Activated naive CD4-positive, alpha-beta T cell treated with anti-CD3 and anti-CD28 coated beads, Interleukin-2, amount 50 U/mL, for 72 hours (primary cell): Measurements from ENCODE around the gene CBX7. TPM values are rescaled to one million over a fixed set of nuclear protein-coding genes. Genes with fewer than 3 reads are reported as not detected.

Experiments
- ATAC-seq, 2 donors: fragments of 150-1000 bp; cut with Tn5 transposase; 2 replicates each; pipeline ENCODE4 v1.10.0; 2021; ENCODE audit warnings: mild to moderate bottlenecking in 2 of 2, moderate library complexity in 2 of 2
- DNase-seq, 2 donors: peaks; one replicate each; pipeline ENCODE4 v3.0.0; 2021 to 2022; ENCODE audit warnings: low spot score in 2 of 2
- H3K27ac Mint-ChIP-seq, 2 donors: one replicate each; pipeline ENCODE4 v1.8.0; 2022; ENCODE audit warnings: mild to moderate bottlenecking in 2 of 2, mixed read lengths in 2 of 2
- H3K36me3 Mint-ChIP-seq, 2 donors: one replicate each; pipeline ENCODE4 v1.8.0; 2022; ENCODE audit warnings: mixed read lengths in 2 of 2
- H3K9me3 Mint-ChIP-seq, 2 donors: one replicate each; pipeline ENCODE4 v1.8.0; 2022; ENCODE audit warnings: mixed read lengths in 2 of 2
- total RNA-seq, 2 donors: library from RNA; stranded (reverse); gene quantifications; one replicate each; pipeline ENCODE4 v1.2.3, GENCODE V29; 2022

CBX7 gene
- total RNA-seq, 2 donors from 2014 or later: 25.0 to 43.8 TPM

GRCh38 chr22:39117585-39118191, 34.8 kb downstream of the CBX7 start:
- peak; percentile 67 to 72 for DNase-seq
- Mint-ChIP-seq H3K9me3 (no peaks in the 10 kb centered on the region), H3K27ac (peak overlapping the region; percentile 89 to 92), H3K36me3 (no peaks in the 10 kb centered on the region)
- peak; percentile 62 to 65 for ATAC-seq

DNA sequence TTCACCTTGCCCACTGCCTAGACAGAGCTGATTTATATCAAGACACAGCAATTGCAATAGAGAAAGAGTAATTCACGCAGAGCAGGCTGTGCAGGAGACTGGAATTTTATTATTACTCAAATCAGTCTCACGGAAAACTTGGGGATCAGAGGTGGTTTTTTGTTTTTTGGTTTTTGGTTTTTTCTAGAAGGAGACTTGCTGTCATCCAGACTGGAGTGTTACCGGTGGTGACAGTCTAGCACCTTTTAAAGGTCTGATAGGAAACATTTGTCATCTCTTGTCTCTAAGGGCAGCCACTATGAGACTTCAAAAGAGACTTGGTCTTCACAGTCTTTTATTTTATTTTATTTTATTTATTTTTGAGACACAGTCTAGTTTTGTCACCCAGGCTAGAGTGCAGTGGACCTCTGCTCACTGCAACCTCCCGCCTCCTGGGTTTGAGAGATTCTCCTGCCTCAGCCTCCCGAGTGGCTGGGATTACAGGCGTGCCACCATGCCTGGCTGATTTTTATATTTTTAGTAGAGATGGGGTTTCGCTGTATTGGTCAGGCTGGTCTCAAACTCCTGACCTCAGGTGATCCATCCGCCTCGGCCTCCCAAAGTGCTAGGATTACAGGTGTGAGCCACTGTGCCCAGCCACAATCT, 36.4 kb downstream of the CBX7 start:
- DNase-seq: no peak
- ATAC-seq: peak; percentile 34 to 54
- H3K36me3 Mint-ChIP-seq: no peaks in the 10 kb centered on the region
- H3K9me3 Mint-ChIP-seq: no peaks in the 10 kb centered on the region
- peak overlapping the region; percentile 52 to 92 for H3K27ac Mint-ChIP-seq

- Mint-ChIP-seq H3K36me3 (no peaks in the 10 kb centered on the region), H3K9me3 (no peaks in the 10 kb centered on the region), H3K27ac (peak overlapping the region; percentile 52 to 92)
- ATAC-seq (no peak), DNase-seq (no peak)
Measured at GRCh38 chr22:39115570-39115969, 36.9 kb downstream of the CBX7 start.

DNA sequence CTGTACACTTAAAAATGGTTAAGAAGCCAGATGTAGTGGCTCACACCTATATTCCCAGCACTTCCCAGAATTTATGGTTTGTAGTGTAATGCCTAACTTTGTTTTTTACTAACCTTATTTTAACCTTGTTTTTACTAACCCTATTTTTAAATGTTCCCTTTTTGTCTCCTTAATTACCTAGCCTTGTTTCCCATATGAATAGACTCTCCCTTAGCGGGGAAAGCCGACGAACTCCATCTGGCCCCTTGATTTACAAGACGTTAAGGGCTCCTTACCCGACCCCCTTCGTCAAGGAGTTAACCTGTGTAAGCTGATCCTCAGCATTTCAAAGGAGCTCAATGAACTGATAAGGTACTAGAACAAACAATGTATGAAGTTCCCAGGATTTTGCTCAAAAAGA, 38.4 kb downstream of the CBX7 start:
- Mint-ChIP-seq H3K27ac (peak overlapping the region; percentile 57 to 80), H3K36me3 (no peaks in the 10 kb centered on the region), H3K9me3 (no peaks in the 10 kb centered on the region)
- DNase-seq (no peak), ATAC-seq (no peak)

DNA sequence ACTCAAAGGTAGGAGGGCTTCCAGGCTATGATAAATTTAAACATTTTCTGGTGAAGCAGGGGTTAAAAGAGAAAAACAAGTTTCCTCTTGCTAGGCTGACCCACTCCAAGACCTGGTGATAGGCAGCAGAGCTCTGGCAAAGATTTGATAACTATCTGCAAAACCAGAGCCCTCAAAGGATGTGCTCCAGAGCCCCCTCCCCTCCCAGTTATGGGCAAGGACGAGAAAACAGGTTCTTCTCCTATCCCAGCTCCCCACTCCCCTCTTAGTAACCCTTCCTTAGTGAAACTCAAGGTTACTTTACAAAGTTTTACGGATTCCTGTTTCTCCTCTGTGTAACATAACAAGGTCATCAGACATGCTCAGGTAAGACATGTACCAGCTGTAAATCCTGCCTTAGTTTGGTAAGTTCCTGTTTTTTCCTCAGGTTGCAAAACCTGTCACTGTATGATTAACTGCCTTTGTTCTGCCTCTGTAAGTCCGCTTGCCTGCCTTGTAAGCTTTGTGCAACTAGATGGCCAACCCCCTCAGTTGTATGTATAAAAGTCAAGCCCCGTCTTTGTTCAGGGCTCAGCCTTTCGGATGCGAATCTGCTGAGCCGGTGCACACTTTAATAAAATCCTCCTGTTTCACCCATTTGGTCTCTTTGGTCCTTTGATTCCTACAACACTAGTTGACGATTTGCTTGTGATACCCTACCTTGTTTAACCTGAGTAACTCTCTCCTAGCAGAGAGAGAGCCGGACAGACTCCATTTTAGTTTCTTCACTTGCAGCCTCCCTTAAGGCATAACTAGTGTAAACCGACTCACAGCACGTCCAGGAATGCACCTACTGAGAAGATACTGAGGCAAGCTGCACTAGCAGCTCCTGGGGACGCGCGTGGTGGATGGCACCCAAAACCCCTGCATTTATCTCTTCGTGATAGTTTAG, 41.6 kb downstream of the CBX7 start:
- ATAC-seq: no peak
- no peaks in the 10 kb centered on the region for H3K36me3 Mint-ChIP-seq
- no peak for DNase-seq
- no peak overlapping the region for H3K27ac Mint-ChIP-seq
- H3K9me3 Mint-ChIP-seq: no peaks in the 10 kb centered on the region

DNA sequence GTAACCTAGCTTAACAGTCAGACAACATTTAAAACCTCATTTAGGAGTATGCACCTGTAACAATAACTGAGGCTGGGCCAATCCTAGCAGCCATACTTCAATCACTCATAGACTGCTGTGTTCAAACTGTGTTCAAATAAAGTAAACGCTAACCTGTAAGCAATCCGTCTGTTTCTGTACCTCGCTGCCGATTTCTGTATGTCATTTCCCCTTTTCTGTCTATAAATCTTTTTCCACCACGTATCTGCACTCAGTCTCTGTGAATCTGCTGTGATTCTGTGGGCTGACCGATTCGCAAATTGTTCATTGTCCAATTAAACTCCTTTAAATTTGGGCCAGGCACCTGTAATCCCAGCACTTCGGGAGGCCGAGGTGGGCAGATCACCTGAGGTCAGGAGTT, 43.1 kb downstream of the CBX7 start:
- no peak overlapping the region for H3K27ac Mint-ChIP-seq
- ATAC-seq: no peak

GRCh38 chr22:39108487-39108886, 44.0 kb downstream of the CBX7 start:
- peak overlapping the region in 1 of 2 donors; percentile 25 for H3K27ac Mint-ChIP-seq
- DNase-seq (no peak), ATAC-seq (no peak)
- H3K36me3 Mint-ChIP-seq: no peaks in the 10 kb centered on the region
- H3K9me3 Mint-ChIP-seq: no peaks in the 10 kb centered on the region

More for the DNA sequence above, 43.1 kb downstream of the CBX7 start:
- Mint-ChIP-seq H3K9me3 (no peaks in the 10 kb centered on the region), H3K36me3 (no peaks in the 10 kb centered on the region)
- DNase-seq: no peak

GRCh38 chr22:39106326-39106725, 46.2 kb downstream of the CBX7 start:
- no peak for ATAC-seq
- no peaks in the 10 kb centered on the region for H3K36me3 Mint-ChIP-seq
- H3K27ac Mint-ChIP-seq: no peak overlapping the region
- no peaks in the 10 kb centered on the region for H3K9me3 Mint-ChIP-seq
- DNase-seq: no peak

DNA sequence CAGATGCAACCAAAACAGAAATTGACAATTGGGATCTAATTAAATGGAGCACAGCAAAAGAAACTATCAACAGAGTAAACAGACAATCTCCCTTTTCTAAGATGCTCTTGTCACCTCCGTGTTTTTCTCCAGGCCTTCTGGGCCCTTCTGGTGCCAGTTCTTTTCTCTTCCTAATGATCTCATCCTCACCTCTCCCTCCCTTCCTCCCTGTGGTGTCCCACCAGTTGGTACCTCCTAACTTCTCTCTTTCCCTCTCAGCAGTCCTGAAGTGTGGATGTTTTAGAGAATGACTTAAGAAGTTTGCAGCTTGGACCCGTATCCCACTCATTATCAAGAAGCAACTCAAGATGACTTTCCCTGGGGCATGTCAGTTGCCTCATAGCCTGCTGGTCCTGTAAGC, 49.0 kb downstream of the CBX7 start:
- no peak for ATAC-seq
- no peaks in the 10 kb centered on the region for H3K36me3 Mint-ChIP-seq
- DNase-seq: no peak
- H3K9me3 Mint-ChIP-seq: no peaks in the 10 kb centered on the region
- H3K27ac Mint-ChIP-seq: no peak overlapping the region

DNA sequence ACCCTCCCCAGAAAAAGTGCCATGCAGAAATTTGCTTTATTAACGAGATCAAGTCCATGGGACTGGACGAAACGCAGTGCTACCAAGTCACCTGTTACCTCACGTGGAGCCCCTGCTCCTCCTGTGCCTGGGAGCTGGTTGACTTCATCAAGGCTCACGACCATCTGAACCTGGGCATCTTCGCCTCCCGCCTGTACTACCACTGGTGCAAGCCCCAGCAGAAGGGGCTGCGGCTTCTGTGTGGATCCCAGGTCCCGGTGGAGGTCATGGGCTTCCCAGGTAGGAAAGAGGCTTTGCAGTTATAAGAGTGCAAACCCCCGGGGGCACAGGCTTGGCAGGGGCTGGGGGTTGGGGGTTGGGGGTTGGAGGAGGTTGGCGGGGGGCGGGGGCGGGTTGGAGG, 51.3 kb downstream of the CBX7 start:
- no peak for ATAC-seq
- no peak overlapping the region for H3K27ac Mint-ChIP-seq
- no peak for DNase-seq
- H3K9me3 Mint-ChIP-seq: no peaks in the 10 kb centered on the region
- no peaks in the 10 kb centered on the region for H3K36me3 Mint-ChIP-seq

- Mint-ChIP-seq H3K27ac (peak overlapping the region in 1 of 2 donors; percentile 97), H3K9me3 (no peaks in the 10 kb centered on the region), H3K36me3 (no peaks in the 10 kb centered on the region)
- DNase-seq (no peak), ATAC-seq (no peak)
Measured at GRCh38 chr22:39098576-39098975, 53.9 kb downstream of the CBX7 start.

- Mint-ChIP-seq H3K9me3 (no peaks in the 10 kb centered on the region), H3K36me3 (no peaks in the 10 kb centered on the region), H3K27ac (peak overlapping the region in 1 of 2 donors; percentile 97)
- DNase-seq (no peak), ATAC-seq (no peak)
Measured at GRCh38 chr22:39098026-39098425, 54.5 kb downstream of the CBX7 start.

DNA sequence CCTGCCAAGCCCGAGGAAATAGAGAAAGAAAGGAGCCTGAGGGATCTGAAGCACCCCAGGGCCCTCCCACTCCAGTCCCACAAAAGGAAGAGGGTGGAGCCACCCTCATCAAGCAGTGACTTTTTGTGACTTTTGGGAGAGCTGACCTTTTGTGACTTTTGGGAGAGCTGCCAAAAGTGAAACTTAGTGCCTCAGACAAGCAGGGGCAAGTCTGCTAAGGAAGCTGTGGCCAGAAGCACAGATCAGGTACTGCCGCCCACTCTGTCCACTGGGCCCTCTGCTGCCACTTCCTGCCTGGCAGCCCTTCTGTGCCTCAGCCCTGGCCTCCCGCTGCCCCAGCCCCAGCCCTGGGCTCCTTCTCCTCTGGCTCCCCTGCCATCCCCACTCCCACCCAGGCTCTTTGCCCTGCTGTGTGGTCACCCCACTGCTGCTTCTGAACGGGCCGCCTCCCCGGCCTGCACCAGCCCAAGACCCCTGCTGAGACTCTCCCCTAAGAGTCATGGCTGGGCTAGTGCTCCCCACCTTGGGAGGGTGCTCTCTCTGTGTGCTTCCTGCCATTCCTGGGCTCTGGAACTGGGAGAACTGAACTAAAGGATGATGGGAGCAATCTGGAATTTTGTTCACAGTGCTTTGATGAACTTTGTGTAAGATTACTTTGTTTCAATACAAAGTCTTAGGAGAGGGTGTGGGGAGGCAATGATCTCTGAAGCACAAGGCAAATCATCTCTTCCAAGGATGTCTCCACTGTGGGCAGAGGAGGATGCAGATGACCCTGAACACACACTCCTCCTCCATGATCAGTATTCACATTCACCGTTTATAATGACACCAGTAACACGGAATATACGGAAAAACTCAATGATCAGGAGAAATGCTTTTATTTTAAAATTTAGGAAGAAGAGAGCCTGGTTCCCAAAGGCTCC, 55.1 kb downstream of the CBX7 start, which contains the start of gene APOBEC3H:
Gene APOBEC3H, plus strand, starts transcription at position 147 of the 923 bp plus-strand sequence. CDS start 3,035 bp downstream, outside the sequence.
- ATAC-seq (peak; percentile 22 to 65), DNase-seq (no peak)
- no peaks in the 10 kb centered on the region for H3K36me3 Mint-ChIP-seq
- peak within 1 kb of the TSS; percentile 77 to 97 for H3K27ac Mint-ChIP-seq
- no peaks in the 10 kb centered on the region for H3K9me3 Mint-ChIP-seq

GRCh38 chr22:39095971-39096370, 56.5 kb downstream of the CBX7 start:
- Mint-ChIP-seq H3K36me3 (no peaks in the 10 kb centered on the region), H3K27ac (no peak overlapping the region), H3K9me3 (no peaks in the 10 kb centered on the region)
- ATAC-seq: no peak
- DNase-seq: no peak

DNA sequence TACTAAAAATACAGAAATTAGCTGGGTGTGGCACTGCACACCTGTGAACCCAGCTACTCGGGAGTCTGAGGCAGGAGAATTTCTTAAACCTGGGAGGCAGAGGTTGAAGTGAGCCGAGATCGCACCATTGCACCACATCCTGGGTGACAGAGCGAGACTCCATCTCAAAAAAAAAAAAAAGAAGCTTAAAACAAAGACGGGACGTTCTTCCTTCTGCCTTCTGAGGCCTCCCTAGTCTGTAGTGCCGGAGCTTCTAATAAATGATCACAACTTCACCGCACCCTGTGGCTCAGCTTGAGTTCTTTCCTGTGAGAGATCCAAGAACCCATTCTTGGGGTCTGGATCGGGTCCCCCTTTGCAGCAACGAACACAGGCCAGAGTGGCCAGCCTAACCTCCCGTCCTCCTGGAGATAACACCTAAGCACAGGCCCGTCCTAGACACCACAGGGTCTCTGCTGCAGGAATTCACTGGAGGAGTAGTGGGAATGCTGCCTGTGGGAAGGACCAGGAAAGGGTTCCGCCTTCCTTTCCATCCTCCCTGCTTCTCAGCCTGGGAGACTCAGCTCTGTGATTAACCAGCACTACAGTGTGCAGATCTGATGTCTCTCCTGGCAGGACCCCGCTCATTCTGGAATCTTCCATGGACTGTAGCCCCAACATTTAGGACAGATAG, 57.6 kb downstream of the CBX7 start:
- no peaks in the 10 kb centered on the region for H3K36me3 Mint-ChIP-seq
- H3K27ac Mint-ChIP-seq: peak overlapping the region in 1 of 2 donors; percentile 24
- DNase-seq (no peak), ATAC-seq (no peak)
- H3K9me3 Mint-ChIP-seq: no peaks in the 10 kb centered on the region
